Hindlimb muscle (tissue), 1 donor: Measurements from ENCODE around the gene PDCL2. TPM values are rescaled to one million over a fixed set of nuclear protein-coding genes. Genes with fewer than 3 reads are reported as not detected.
"Not testable (repeated sequence)": the region's sequence is repeated elsewhere in the genome, so short reads cannot be mapped to it uniquely, and the experiment has no call there.

ENCODE experiments used
- DNase-seq: peaks from one replicate; pipeline ENCODE4 v3.0.0-alpha.2; 2013
- polyA plus RNA-seq: library from polyadenylated mRNA; unstranded; fragments of 120-200 nt; gene quantifications from one replicate; pipeline ENCODE4 v1.2.1, GENCODE V29; 2013; ENCODE audit not compliant: insufficient read length

Gene PDCL2, protein sequence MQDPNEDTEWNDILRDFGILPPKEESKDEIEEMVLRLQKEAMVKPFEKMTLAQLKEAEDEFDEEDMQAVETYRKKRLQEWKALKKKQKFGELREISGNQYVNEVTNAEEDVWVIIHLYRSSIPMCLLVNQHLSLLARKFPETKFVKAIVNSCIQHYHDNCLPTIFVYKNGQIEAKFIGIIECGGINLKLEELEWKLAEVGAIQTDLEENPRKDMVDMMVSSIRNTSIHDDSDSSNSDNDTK
- polyA plus RNA-seq = not detected

DNA sequence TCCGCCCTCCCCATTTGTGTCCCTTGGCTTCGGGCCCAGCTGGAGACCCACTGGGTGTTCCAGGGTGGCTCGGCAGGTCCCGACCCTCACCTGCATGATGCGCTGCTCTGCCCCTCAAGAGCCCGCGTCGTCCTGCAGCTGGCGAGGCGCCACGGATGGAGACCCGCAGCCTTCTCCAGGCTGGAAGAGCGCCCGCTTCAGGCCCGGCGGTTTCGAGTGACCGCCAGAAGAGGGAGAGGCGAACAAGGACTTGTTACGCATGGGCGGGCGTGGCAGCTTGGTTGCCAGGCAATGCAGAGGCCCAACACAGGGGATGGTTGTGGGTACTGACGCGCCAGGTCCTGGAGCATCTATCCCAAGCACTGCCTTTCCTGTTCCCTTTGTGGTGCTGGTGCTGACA is at the start of gene PDCL2:
Gene PDCL2 (minus strand): TSS at position 232 of the 400 bp plus-strand sequence. CDS start 136 bp downstream, at position 96.
- DNase-seq = no peak

DNA sequence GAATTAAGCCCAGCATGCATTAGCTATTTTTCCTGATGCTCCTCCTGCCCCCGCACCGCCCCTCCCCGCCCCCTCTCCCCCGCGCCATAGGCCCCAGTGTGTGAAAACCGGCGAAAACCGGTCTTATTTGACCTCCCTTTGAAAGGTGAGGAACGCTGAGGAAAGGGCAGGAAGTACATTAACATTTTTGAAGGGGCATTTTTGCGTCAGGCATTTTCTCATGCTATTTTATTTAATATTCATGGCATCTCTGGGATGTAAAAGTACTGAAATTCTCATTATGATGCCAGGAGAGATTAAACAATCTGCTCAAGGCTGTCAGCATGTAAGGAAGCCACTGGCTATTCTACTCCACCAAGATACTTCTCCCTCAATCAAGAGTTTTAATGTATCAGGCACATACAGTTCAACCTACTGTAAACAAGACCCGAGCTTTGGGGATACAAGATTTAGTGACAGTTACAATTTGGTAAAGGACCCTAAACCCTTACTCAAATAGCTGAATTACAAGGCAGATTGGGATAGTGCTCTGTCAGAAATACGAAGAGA is 45.3 kb upstream of the PDCL2 start:
- DNase-seq = no peak

DNA sequence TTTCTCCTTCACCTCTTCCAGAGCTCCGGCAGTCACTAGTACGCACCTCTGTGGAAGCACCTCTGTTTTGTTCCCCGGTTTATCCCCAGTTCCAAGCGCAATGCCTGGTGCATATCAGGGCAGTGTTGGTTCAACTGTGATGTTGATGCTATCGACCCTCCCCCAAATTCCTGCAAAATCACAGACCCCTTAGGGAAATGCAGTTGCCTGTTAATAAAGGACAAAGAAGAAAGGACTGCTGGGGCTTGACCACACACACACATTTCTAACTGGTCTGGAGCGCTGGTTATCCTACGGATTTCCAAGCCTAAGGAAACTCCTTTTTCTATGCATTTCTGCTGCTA is 44.6 kb upstream of the PDCL2 start:
- no peak for DNase-seq

DNA sequence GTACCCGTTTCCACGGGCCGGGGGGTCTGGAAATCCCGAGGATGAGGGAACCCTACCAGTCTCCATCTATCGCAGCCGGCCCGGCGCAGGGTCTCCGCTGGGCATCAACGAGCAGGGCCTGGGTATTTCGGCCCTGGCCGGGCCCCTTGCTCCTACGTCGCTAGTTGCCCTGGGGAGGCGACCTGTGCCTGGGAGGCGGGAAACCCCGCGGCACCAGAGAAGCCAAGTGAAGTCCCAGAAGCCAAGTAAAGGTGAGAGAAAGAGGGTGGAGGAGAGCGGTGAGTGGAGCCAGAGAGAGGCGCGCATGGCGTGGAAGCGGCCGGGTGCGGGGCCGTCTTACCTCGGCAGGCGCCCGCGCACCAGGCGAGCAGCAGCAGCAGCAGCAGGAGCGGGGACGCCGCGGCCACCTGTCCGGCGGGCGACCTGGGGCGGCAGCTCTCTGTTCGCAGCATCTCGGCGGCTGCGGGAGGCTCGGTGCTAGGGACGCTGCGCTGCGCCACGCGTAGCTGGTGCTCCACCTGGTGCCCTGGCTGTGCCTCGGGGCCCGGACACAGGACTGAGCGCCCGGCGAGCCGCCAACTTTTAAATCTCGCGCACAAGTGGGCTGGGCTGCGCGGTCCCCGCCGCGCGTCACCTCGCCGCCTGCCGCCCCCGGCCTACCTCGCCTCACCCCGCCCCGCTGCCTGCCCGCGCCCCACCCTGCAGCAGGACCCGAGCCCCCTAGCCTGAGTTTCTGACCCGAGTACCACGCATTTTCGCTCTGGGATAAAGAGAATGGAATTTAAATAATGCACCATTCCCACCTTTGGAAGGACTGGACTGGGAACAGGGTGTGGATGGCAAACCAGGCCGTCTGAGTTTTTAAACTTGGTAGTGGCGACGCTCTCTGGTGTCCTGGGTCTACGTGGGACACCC is 44.0 kb upstream of the PDCL2 start, which contains the start of gene NMU:
Gene NMU (minus strand): TSS at position 558 of the 915 bp plus-strand sequence. CDS start 106 bp downstream, at position 452.
- peak; percentile 17 for DNase-seq

DNA sequence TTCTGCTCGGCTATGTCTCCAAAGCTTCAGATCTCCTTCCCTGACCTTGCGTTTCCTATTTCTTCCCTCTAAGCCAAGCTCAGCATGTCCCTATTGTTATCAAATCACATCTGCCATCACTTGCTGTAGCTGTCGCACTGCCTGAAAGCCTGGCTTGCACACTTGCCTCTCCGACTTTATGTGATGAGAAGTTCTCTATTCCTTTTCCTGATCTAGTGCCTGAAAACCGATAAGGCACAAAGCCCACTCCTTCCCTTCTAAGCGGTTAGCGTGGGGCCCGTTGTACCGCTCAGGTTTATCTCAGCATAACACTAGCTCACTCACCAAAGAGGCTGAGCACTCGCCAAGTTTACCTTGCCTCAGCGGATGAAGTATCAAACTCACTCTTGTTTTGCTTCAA is 43.2 kb upstream of the PDCL2 start:
- DNase-seq = no peak

DNA sequence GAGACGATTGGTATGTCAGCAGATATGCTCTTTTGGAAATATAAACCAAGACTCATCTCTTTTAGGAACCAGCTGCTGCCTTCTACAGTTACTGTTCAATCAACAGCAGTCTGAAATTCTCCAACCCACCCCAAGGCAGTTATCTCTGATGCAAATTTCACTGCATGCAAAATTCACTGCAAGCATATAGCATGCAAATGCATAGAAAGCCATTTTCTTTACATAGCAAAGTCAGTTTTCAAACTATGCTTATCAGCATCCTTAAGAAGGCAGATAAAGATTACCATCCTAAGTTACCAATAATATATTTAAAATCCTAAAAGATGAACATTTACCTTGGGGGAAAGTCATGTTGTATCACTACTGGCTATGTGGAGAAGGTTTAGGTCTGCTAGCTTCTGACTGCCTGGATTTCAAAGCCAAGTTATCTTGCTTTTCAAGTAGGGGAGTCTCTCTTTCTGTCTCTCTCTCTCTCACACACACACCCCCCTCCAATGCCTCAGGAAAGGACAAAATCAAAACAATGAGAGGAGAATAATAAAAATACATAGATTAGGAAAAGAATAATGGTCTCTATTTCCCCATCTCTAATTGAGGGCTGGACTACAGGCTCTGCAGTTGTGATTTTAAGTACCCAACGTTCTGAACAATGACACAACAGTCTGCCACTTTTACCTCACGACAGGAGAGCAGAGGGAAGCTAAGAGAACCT is 42.5 kb upstream of the PDCL2 start:
- DNase-seq = no peak

DNA sequence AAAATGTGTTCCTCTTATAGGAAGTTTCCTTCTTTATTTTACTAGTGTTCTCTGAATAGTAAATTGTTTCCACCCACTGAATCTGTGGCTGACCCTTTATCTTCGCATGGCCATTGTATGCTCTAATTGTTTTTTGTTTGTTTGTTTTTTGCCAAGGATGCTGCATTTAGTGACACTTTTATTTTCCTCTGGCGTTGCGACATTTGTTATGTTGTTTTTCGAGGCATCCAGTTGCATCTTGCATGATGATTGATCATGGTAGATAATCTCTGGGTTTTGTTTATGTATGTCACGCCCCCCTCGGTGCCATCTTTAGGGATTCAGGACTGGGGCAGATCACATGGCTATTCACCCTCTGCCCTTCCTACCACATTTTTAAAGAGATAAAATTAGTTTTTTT is 41.9 kb upstream of the PDCL2 start:
- no peak for DNase-seq

DNA sequence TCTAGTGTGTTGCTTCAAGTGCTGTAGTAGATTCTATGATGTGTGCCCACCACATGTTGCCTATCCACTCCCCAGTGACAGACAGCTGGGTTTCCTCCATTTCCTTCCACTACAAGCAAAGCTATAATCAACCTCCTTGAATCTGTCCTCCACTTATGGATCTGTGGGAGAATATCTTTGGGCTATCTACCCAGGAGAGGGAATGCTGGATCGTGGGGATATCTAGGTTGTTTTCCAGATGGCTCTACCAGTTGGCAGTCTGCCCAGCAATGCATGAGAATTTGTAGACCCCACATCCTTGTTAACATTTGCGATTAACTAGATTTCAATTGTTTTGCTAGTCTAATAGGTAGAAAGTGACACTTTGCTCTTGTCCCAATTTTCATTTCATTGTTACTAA is 33.8 kb upstream of the PDCL2 start:
- no peak for DNase-seq

DNA sequence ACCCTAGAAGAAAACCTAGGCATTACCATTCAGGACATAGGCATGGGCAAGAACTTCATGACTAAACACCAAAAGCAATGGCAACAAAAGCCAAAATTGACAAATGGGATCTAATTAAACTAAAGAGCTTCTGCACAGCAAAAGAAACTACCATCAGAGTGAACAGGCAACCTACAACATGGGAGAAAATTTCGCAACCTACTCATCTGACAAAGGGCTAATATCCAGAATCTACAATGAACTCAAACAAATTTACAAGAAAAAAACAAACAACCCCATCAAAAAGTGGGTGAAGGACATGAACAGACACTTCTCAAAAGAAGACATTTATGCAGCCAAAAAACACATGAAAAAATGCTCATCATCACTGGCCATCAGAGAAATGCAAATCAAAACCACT is 32.0 kb upstream of the PDCL2 start:
- DNase-seq = not testable (repeated sequence)

DNA sequence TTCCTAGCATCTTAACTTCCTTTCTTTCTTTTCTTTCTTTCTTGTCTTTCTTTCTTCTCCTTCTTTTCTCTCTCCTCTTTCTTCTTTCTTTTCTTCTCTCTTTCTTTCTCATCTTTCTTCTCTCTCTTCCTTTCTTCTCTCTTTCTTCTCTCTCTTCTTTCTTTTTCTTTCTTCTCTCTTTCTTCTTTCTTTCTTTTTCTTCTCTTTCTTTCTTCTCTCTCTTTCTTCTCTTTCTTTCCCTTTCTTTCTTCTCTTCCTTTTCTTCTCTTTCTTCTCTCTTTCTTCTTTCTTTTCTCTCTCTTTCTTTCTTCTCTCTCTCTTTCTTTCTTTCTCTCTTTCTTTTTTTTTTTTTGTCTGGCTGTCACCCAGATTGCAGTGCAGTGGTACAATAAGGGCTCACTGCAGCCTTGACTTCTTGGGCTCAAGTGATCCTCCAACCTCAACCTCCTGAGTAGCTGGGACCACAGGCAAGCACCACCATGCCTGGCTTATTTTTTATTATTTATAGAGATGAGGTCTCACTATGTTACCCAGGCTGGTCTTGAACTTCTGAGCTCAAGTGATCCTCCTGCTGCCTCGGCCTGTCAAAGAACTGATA is 26.6 kb upstream of the PDCL2 start:
- no peak for DNase-seq

DNA sequence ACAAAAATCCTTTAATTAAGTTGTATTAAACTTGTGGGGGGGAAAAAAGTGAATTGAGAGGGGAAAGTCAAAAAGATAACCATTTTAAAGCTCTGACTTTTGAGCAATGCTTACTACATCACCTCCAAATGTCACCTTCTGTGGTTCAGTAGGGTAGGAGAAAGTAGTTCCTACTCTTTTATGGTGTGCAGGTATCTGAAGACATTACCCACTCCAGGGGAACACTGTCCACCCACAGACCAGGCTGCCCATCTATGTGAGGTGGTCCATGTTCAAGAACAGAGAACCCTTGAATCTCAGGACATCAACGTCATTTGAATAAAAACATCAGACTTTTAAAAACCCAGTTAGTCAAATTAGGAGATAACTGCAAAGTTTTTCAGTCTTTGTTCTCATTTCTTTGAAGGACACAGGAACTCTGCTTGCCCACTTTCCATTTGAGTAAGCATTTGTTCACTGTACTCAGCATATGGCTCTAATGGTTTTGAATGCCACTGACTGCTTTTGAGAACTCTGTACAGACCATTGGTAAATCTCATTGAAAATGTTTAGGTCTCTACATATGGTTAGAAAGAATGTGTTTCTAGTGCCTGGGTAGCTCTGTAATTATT is 25.6 kb upstream of the PDCL2 start:
- no peak for DNase-seq

DNA sequence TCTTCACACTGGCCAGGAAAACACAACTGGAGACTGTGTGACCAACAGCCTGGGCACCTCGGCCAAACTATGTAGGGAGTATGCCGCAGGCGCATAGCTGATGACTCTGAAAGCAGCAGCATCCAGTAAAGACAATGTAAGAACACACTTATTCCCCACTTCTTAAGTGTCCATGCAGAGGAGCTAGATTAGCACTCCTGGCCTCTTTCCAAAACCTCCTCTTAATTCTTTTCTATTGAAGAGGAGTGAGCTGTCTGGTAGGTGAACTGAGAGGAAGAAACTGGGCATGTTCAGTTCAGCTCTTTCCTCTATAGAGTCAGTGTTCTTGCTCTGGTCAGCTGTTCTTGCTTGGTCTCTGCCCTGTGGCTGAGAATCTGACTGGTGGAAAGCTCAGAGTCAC is 23.0 kb upstream of the PDCL2 start:
- DNase-seq = no peak

DNA sequence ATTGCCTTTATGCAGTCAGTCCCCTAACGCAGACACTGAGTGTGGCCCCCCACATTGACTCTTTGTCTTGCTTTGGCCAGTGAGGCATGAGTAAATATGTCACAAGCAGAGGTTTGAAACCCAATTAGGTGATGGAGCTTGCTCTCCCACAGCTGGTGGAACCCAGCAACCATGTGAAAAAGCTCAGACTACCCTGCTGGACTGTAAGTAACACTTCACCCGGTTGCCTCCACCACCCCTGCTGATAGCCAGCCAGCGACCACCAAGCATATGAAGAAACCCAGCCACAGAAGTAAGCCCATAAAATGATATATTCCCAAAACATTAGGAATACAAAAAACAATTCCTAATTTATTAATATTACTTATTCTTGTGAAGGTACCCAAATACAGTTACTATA is 21.6 kb upstream of the PDCL2 start:
- no peak for DNase-seq

DNA sequence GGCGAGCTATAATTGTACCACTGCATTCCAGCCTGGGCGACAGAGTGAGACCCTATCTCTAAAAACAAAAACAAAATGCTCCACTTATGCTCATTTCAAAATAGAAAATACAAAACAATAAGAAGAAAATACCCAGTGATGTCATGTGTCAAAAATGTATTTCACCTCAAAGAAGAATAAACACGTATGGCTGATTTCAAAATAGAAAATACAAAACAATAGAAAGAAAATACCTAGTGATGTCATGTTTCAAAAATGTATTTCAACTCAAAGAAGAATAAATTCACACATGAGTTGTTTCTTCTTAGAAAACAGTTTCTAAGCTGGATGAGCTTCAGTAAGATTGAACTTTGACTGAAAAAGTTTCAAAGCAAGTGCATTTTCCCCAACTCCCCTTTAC is 20.3 kb upstream of the PDCL2 start:
- no peak for DNase-seq

DNA sequence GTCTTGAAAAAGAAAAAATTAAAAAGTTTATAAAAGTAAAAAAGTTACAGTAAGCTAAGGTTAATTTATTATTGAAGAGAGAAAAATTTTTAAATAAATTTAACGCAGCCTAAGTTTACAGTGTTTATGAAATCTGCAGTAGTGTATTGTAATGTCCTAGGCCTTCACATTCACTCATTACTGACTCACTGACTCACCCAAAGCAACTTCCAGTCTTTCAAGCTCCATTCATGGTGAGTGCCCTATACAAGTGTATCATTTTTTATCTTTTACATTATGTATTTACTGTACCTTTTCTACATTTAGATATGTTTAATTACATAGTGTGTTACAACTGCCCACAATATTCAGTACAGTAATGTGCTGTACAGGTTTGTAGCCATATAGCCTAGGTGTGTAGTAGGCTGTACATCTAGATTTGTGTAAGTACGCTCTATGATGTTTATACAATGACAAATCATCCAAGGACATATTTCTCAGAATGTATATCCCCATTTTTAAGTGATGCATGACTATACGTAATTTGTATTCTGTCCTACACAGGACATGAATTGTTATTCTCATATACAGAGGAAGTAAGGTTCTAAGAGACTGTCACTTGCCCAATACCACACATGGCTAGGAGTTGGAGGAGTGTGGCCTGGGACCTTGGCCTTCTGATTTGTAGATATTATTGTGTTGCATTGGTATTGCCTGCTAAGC is 19.5 kb upstream of the PDCL2 start:
- no peak for DNase-seq

DNA sequence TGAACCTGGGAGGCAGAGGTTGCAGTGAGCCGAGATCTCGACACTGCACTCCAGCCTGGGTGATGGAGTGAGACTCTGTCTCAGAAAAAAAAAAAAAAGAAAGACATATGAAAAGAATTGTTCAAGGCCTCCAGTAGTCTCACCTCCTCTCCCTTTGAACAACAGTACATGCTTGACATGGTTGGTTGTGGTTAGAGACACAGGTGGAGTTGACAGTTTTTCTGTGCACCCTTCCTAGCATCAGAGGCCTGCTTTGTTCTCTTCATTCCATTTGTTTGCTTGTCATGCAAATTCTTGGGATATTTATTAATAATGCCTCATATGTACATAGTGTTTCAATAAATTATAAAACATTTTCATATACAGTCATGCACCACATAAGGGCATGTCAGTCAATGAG is 18.3 kb upstream of the PDCL2 start:
- DNase-seq = no peak

DNA sequence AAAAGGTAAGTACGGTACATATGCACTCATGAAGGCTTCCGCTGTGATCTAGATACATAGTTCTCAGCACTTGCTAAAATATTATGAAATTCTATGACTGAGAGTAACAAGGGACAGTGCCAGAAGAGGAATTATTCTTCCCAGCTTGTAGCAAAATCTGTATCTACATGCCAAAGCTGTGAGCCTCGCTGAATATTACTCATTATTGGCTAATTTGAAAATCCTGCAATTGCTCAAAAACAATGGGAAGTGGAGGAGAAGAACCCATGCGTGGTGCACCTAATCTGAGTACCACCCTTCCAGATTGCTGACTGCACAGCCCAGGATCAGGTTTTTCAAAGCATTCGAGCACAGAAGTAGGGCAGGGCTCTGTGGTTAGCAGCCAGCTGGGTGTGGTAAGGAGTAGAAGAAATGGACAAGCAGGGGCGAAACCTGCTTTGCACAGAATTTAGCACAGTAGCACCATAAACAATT is 17.4 kb upstream of the PDCL2 start:
- no peak for DNase-seq

DNA sequence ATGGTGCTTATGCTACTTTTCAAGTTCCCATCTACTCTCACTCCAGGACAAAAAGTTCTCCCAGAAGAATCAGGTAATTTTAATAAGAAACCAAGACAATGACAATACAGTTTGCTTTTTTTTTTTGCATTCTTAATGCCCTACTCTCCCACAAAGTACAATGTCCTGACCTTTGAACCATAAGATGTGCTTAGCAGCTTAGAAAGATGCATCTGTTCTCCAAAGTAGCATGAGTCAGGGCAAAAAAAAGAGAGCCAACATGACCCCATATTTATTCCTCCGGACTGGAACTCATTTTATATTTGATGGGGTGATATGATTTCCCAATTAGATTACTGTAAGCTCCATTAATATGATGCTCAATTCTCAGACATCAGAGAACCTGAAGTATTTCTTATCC is 16.5 kb upstream of the PDCL2 start:
- no peak for DNase-seq

DNA sequence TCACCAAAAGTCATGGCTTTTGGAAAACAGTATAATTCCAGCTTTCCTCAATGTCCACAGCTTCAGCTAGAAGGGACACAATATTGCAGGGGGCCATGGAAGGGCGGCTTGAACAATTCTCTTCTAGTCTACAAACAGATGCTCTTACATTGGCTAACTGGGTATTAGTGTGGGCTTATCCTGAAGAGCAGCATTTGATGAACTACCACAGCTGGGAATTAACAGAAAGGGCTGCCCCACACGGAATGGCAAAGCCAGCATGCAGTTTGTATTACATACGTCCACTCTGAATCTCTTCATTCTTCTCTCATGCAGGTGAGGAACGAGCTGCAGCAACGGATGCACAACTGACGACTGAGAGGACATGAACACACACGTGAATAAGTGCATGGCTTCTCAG is 13.0 kb upstream of the PDCL2 start:
- no peak for DNase-seq

DNA sequence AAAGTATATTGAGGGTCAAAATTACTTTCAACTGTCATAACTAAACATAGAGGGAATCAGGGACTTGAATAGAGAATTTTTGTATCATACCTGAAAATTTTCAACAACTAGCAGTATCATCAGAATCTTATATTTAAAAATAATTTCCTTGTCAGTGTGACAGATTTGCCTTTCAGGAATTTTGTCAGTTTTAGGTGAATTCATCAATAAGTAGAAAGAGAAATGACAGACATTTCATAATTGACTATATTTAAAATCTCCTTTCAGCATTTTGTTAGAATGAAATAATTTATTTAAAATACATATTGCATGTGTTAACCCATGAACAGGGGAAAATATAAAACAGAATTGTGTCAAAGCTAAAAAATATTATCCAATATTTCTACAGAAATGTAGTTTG is 8.6 kb upstream of the PDCL2 start:
- no peak for DNase-seq

DNA sequence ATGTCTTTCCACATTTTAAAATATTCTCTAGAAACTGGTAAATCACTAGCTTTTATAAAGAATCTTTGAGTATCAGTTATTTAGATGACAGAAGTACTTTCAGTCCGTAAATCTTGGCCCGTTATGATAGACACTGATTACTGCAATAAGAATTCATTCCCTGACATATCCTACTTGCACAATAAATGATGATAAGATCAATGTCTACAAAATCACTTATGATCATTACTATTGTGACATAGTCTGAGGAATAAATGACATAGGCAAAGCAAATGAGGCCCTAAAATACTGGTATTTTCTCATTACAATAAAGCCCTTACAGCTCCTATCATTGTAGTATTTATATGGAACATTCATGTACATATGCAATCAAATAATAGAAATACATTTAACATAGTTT is 6.6 kb upstream of the PDCL2 start:
- DNase-seq = no peak
